ENCODE results near the gene POU6F2.
"Not testable (repeated sequence)": the region's sequence is repeated elsewhere in the genome, so short reads cannot be mapped to it uniquely, and the experiment has no call there.

Gene POU6F2

GRCh38 chr7:39367451-39367850 lies 389.7 kb downstream of the POU6F2 start:
- no peak for DNase-seq

- DNase-seq, result no peak
Observed at GRCh38 chr7:39367943-39368342, 390.2 kb downstream of the POU6F2 start.

DNA sequence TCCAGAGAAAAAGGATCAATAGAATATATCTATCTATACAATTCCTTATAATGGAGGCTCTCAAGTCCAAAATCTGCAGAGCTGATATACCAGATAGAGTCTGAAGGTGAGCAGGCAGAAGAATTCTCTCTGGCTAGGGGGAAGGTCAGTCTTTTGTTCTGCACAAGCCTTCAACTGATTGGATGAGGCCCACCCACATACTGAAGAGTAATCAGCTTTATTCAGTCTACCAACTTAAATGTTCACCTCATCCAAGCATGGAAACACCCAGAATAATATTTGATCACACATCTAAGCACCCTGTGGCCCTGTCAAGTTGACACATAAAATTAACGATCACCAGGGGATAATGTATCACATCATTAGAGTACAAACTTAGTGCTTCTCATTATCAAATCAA lies 394.7 kb downstream of the POU6F2 start:
- no peak for DNase-seq

- no peak for DNase-seq
Observed at GRCh38 chr7:39374436-39375040, 396.8 kb downstream of the POU6F2 start.

DNA sequence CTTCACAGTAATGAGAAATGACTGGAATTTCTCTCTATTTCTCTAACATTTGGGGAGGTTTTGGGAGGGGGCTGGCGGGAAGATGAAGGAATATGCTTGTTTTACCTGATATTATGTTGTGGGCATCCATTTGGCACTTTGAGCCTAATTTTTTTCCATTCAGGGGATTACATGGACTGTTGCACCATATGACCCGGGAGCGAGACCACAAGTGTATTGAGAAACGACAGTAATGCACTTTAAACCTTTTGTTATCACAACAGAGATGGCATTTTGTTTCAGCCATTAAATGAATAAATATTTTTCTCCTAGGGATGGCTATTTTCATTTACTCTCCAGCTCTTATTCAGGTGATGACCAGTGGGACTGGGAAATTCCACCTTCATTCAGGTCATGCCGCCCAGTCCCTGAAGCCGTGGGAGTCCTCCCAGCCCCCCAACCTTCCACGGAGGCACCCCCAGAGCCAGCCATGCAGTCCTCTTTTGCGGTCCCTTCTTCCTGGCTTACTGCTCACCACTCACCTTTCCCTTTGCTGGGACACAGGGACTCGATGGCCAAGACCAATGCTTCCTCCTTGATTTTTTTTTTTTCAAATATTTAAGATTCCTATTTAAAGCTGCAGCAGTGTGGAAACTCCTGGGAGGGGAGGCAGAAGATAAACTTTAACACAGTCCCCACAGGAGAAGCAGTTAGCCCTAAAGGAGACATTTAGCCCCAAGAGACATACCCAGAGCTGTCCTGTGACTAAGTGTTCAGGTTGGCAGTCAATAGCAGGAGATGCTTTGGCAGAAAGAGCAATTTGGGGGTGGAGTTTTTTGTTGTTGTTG lies 397.6 kb downstream of the POU6F2 start:
- DNase-seq, result no peak

DNA sequence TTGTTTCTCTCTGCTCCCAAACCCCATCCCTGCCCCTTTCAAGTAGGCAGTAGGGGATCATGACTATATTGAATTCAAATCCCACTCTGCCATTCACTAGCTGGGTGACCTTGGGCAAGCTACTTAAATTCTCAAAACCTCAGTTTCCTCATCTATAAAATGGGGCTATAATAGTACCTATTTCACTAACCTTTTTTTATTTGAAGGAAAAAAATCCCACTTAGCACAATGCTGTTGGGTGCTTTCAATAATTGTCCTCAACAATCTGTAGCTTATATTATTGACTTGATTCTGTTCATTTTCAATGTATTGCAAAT lies 398.1 kb downstream of the POU6F2 start:
- no peak for DNase-seq

- DNase-seq, result not testable (repeated sequence)
Observed at GRCh38 chr7:39376881-39377280, 399.2 kb downstream of the POU6F2 start.

DNA sequence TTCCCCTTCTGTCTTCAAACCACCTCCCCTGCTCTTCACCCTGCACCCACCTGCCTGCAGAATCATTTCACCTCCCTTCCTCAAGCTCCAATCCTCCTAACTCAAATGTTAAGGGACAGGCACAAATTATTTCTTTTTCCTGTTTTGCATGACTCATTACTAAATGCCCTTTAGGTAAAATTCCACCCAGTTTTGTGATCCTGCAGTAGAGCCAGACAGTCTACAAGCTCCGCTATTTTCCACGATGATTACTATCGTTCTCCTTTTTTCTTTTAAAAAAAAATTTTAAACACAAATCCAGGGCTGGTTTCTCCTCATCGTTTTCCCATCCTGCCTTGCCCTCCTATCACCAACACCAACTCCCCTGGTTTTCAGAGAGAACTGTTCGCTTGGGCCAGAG lies 401.7 kb downstream of the POU6F2 start:
- DNase-seq, result no peak

DNA sequence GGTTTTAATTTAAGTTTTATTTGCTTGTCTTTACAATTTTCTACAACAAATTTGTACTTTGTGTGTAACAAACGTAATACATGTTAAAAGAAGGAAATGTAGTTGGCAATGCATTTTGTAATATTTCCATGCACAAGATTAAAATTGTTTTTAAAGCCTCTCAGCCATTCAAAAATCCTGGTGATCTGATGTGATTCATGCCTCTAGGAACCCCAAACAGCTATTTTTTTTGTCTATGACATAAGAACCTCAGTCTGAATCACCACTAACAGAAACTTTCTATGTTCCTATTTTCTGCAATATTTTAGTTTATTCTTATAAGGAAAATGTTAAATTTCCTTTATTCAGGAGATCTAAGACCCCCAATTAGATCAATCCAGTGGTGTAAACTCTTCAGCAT lies 405.4 kb downstream of the POU6F2 start:
- DNase-seq, result no peak

GRCh38 chr7:39384386-39384785 lies 406.7 kb downstream of the POU6F2 start:
- no peak for DNase-seq

GRCh38 chr7:39386718-39387117 lies 409.0 kb downstream of the POU6F2 start:
- no peak for DNase-seq

DNA sequence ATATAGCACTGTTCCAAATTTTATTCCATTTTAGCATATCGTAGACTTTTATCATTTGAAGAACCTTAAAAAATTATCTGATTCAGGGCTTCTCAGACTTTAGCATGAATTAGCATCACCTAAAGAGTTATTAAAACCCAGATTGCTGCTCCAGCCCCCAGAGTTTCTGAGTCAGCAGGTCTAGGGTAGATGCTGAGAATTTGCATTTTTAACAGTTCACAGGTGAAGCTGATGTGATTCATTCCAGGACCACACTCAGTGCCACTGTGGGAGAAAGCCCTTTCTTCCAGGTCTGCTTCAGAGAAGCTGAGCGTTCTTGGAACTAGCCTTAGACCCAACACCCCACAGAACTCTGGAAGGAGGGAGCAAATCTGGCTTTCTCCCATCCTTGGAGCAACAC lies 414.4 kb downstream of the POU6F2 start:
- DNase-seq, result no peak

- DNase-seq, result no peak
Observed at GRCh38 chr7:39394105-39394680, 416.5 kb downstream of the POU6F2 start.

DNA sequence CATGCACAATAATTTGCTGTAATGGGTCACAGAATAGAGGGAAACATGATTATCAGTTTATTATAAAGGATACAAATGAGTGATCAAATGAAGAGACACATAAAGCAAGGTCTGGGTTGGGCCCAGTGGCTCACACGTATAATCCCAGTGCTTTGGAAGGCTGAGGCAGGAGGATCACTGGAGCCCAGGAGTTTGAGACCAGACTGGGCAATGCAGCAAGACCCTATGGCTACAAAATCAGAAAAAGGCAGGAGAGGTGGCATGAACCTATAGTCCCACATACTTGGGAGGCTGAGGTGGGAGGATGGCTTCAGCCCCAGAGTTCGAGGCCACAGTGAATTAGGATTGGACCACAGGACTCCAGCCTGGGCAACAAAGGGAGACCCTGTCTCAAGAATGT lies 421.7 kb downstream of the POU6F2 start:
- no peak for DNase-seq

DNA sequence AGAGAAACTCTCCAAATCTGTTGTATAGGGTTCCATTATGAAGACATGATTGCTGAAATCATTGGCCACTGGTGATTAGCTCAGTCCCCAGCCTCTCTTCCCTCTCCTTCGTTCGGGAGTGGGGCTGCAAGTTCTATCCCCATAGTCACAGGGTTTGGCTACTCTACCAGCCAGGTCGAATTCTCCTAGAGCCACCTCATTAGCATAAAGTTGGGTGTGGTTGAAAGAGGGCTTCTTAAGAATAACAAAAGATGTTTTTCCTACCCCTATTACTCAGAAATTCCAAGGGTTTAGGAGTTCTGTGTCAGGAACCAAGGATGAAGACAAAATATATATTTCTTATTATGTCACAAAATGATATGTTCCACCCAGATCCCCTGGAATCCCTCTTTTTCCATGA lies 422.3 kb downstream of the POU6F2 start:
- DNase-seq, result no peak

DNA sequence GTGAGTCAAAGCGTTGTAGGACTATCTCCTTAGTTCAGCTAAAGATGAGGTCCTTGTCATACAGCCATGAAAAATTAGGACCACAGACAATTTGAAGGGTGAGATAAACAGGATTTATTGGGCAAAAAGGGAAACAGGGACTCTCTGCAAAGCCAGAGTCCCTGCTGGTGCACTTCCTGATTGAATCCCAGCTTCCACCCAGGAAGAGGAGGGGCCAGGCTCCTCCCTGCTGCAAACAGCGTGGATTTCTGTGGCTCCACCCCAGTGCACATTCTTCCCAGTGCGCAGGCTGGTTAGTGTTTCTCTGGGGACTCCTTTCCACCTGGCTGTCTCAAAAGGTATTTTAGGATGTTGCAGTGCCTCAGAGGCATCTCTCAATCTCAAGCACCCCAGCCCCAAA lies 423.1 kb downstream of the POU6F2 start:
- no peak for DNase-seq

DNA sequence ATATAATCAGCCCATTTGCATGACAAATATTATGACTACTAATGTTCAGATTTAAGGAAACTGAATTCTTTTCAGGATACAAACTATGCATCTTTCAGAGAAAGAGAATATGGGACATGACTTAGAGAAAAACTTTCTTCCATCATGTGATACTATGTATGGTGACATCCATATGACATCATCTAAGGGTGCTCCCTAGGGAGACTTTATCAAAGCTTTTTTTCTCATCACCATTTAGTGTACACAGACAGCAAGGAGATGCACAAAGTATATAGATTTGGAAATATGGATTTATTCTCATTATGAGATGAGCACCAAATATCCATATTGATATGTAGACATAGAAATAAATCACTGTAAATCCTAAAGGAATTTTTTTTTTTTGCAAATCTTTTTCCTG lies 424.3 kb downstream of the POU6F2 start:
- DNase-seq, result no peak

DNA sequence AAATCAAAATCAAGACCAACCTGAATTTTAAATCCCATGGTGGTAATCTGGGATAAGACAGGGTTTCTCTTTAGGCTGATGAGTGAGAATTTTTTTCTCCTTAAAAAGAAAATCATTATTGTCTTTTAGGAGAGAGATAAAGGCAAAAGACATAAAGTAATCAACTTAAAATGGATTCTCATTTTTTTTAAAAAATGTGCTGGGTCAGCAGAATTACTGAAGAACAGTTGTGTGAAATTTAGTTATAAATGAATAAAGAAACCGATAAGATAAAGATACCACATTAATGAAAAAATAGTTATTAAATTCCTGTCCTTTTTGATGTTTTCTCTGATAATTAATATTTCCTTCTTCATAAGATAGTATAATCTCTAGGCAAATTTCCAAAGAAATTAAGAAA lies 427.2 kb downstream of the POU6F2 start:
- no peak for DNase-seq

GRCh38 chr7:39405581-39405980 lies 427.9 kb downstream of the POU6F2 start:
- no peak for DNase-seq

DNA sequence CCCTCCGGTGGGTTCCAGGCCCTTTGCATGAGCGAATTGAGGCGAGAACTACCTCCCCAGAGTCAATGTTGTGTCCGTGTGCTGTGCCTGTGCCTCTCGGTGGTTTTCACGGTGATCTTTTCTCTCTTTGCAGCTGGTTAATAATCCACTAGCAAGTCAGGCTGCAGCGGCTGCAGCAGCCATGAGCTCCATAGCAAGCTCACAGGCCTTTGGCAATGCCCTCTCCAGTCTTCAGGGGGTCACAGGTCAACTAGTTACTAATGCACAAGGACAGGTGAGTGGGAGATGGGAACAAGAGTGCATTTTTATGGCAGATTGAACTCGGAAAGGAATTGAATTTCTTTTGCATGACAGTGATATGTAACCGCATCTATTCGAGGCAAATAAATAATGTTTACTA lies 428.8 kb downstream of the POU6F2 start:
- DNase-seq, result no peak

- no peak for DNase-seq
Observed at GRCh38 chr7:39407137-39407536, 429.4 kb downstream of the POU6F2 start.

GRCh38 chr7:39407723-39408122 lies 430.0 kb downstream of the POU6F2 start:
- DNase-seq, result no peak

DNA sequence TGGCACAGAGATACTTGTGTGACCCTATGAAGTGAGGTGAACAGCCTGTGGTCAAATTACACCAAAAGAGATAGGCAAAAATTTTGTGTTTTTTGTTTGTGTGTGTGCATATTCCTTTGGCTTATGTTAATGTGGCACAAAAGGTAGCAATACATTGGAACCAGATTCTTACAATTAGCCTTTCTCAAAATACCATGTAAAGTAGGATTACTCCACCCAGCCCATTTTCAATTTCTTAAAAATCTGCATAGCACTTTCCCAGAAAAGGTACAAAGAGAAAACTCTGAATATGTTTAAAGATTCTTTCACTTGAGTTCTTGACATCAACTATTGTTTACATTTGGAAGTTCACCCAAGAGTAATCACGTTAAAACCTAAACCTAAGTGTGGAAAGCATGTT lies 431.2 kb downstream of the POU6F2 start:
- no peak for DNase-seq

DNA sequence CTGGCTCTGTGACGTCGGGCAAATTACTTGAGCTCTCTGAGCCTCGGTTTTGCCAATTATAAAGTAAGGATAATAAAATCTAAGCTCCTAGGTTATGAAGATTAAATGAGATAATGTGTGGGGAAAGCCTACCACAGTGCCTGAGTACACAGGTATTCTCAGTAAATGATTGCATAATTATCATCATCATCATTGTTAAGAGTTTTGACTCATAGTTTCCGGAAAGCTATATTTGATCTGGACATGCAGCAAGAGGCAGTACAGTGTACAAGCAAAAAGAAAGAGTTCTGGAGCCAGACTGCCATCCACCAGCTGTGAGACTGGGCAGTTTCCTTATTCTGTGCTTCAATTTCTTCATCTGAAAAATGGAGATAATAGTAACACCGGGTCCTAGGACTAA lies 432.9 kb downstream of the POU6F2 start:
- no peak for DNase-seq
